Tibial nerve (tissue), 4 donors: ENCODE data around the gene BTNL3.

Experiments used
- CTCF ChIP-seq, 5 experiments: fragments of 200-600 bp in 3 of 5; fragments of 450-650 bp in 2 of 5; sonication (generic) in 3 of 5; IDR thresholded peaks; one replicate each; pipeline ENCODE4 v1.5.1; 2016 to 2019; ENCODE audit warnings: antibody characterized with exemption in 5 of 5, mild to moderate bottlenecking in 3 of 5, moderate library complexity in 2 of 5
- EP300 ChIP-seq, 2 donors: sonication (generic); formaldehyde crosslinking; IDR thresholded peaks; one replicate each; pipeline ENCODE4 v1.6.1; 2017; ENCODE audit warnings: antibody characterized with exemption in 2 of 2, mild to moderate bottlenecking in 1 of 2

- no peak for TF ChIP-seq CTCF (IDR thresholded peaks at IDR 0.05)
- no peak for TF ChIP-seq EP300 (IDR thresholded peaks at IDR 0.05)
These were observed 64.2 kb downstream of the BTNL3 start for GRCh38 chr5:181052672-181053487.
